Measurements from ENCODE around the gene BUB1B.
A peak's percentile ranks its signal among the peaks of the same experiment; 100 is the strongest.

Gene BUB1B

DNA sequence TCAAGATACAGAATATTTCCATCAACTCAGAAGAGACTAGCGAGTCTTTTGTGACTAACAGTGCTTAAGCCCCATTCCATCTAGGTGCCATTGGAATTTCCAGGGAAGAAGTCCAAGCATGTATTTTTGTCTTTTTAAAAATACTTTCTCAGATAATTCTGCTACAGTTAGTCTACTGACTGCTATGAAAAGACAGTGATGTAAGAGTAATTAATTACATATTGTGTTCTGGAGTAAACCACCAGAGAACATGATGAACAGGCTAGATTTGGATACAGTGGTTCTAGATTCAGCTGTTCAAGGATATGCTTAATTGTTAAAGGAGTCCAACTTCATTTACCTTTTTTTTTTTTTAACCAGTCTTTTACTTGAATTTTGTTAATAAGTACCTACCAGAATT lies 43.2 kb downstream of the BUB1B start:
- no peak for DNase-seq (ENCODE audit: low read depth in 1 of 2, low spot score in 1 of 2)

GRCh38 chr15:40217166-40217824 lies 56.4 kb downstream of the BUB1B start:
- DNase-seq (ENCODE audit: low read depth in 1 of 2, low spot score in 1 of 2): peak; percentile 57 to 76
- TF ChIP-seq CTCF (IDR thresholded peaks at IDR 0.05; ENCODE audit: insufficient read depth, low read length) (peak; percentile 80), POLR2AphosphoS5 (IDR thresholded peaks at IDR 0.05; ENCODE audit: low read depth) (no peak)
- Histone ChIP-seq H3K27ac (replicated peaks) (no peak overlapping the region), H3K4me3 (replicated peaks; ENCODE audit: insufficient read depth, low read length) (no peak overlapping the region), H3K27me3 (ENCODE audit: insufficient read depth, poor library complexity, severe bottlenecking) (no peaks in the 10 kb centered on the region)

More for the DNA sequence above, 43.2 kb downstream of the BUB1B start:
- Histone ChIP-seq H3K27ac (replicated peaks) (no peak overlapping the region), H3K4me3 (replicated peaks; ENCODE audit: insufficient read depth, low read length) (no peak overlapping the region), H3K27me3 (ENCODE audit: insufficient read depth, poor library complexity, severe bottlenecking) (no peaks in the 10 kb centered on the region)
- TF ChIP-seq GABPA (IDR thresholded peaks at IDR 0.05; ENCODE audit: low read depth): no peak
- no peak for TF ChIP-seq POLR2AphosphoS5 (IDR thresholded peaks at IDR 0.05; ENCODE audit: low read depth)
- TF ChIP-seq, protein P1, sequence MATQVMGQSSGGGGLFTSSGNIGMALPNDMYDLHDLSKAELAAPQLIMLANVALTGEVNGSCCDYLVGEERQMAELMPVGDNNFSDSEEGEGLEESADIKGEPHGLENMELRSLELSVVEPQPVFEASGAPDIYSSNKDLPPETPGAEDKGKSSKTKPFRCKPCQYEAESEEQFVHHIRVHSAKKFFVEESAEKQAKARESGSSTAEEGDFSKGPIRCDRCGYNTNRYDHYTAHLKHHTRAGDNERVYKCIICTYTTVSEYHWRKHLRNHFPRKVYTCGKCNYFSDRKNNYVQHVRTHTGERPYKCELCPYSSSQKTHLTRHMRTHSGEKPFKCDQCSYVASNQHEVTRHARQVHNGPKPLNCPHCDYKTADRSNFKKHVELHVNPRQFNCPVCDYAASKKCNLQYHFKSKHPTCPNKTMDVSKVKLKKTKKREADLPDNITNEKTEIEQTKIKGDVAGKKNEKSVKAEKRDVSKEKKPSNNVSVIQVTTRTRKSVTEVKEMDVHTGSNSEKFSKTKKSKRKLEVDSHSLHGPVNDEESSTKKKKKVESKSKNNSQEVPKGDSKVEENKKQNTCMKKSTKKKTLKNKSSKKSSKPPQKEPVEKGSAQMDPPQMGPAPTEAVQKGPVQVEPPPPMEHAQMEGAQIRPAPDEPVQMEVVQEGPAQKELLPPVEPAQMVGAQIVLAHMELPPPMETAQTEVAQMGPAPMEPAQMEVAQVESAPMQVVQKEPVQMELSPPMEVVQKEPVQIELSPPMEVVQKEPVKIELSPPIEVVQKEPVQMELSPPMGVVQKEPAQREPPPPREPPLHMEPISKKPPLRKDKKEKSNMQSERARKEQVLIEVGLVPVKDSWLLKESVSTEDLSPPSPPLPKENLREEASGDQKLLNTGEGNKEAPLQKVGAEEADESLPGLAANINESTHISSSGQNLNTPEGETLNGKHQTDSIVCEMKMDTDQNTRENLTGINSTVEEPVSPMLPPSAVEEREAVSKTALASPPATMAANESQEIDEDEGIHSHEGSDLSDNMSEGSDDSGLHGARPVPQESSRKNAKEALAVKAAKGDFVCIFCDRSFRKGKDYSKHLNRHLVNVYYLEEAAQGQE (IDR thresholded peaks at IDR 0.05; ENCODE audit: insufficient replicate concordance, low read depth): no peak
- TF ChIP-seq SPI1 (IDR thresholded peaks at IDR 0.05; ENCODE audit: borderline replicate concordance, low read depth): no peak

DNA sequence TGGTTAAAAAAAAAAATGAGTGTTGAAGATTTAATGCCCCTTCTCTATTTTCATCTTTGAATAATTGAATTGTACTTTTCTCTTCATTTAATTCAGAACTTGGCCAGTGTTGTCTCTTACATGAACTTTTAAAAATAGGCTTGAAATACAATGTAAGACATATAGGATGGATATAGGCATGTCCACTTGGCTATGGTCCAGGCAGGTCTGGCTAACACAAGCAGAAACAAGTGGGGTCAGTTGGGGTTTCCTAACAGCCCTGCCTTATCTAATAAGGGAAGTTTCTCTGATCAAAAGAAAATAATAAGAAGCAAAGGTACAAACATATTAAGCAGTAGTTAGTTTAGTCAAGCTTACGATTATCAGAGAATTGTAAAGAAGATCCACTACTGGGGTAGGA lies 58.9 kb downstream of the BUB1B start:
- Histone ChIP-seq H3K4me3 (replicated peaks; ENCODE audit: insufficient read depth, low read length) (no peak overlapping the region), H3K27ac (replicated peaks) (no peak overlapping the region), H3K27me3 (ENCODE audit: insufficient read depth, poor library complexity, severe bottlenecking) (no peaks in the 10 kb centered on the region)
- TF ChIP-seq CTCF (IDR thresholded peaks at IDR 0.05; ENCODE audit: insufficient read depth, low read length) (no peak), GABPA (IDR thresholded peaks at IDR 0.05; ENCODE audit: low read depth) (no peak), POLR2AphosphoS5 (IDR thresholded peaks at IDR 0.05; ENCODE audit: low read depth) (no peak), SPI1 (IDR thresholded peaks at IDR 0.05; ENCODE audit: borderline replicate concordance, low read depth) (no peak)
- TF ChIP-seq, protein P1 (IDR thresholded peaks at IDR 0.05; ENCODE audit: insufficient replicate concordance, low read depth): no peak
- DNase-seq (ENCODE audit: low read depth in 1 of 2, low spot score in 1 of 2): no peak

GRCh38 chr15:40222131-40222530 lies 61.3 kb downstream of the BUB1B start:
- Histone ChIP-seq H3K27ac (replicated peaks) (no peak overlapping the region), H3K4me3 (replicated peaks; ENCODE audit: insufficient read depth, low read length) (no peak overlapping the region), H3K27me3 (ENCODE audit: insufficient read depth, poor library complexity, severe bottlenecking) (no peaks in the 10 kb centered on the region)
- no peak for DNase-seq (ENCODE audit: low read depth in 1 of 2, low spot score in 1 of 2)
- no peak for TF ChIP-seq POLR2AphosphoS5 (IDR thresholded peaks at IDR 0.05; ENCODE audit: low read depth)
- no peak for TF ChIP-seq CTCF (IDR thresholded peaks at IDR 0.05; ENCODE audit: insufficient read depth, low read length)
- no peak for TF ChIP-seq GABPA (IDR thresholded peaks at IDR 0.05; ENCODE audit: low read depth)
- no peak for TF ChIP-seq SPI1 (IDR thresholded peaks at IDR 0.05; ENCODE audit: borderline replicate concordance, low read depth)
- TF ChIP-seq, protein P1 (IDR thresholded peaks at IDR 0.05; ENCODE audit: insufficient replicate concordance, low read depth): no peak
